ENCODE data around the gene ZNF107. TPM values are rescaled to one million over a fixed set of nuclear protein-coding genes. Genes with fewer than 3 reads are reported as not detected.

The ZNF107 gene
- 9.9 to 11.7 TPM (median 10.3 TPM) in 3 replicates for total RNA-seq

DNA sequence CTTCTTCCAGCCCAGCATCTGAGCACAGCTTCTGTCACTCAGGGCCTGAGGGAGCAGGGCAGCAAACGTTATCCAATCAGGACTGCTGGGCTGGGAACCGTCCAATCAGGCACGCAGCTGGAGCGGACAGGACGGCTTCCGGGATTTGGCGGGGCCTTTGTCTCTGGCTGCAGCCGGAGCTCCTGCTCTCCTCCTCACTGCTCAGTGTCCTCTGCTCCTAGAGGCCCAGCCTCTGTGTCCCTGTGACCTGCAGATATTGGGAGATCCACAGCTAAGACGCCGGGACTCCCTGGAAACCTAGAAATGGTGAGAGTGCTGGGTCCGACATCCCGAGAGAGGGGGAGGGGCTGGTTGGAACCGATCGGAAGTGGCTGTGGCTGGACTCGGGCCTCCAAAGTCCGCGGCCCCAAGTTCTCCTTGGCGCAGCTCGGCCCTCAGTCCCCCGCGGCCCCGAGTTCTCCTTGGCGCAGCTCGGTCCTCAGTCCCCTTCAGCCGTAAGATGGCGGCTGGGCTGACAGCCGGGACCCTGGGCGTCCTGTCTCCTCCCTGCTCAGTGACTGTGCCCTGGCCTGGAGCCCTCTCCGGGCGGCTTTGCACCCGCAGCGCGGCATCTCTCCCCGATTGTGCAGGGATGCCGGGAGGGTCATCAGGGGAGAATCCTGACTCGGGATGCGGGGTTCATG, at the start of gene ZNF107:
Gene ZNF107 (plus strand): TSS at position 154 of the 683 bp plus-strand sequence. CDS start 150 bp downstream, at position 304.
- TF ChIP-seq, protein P1, sequence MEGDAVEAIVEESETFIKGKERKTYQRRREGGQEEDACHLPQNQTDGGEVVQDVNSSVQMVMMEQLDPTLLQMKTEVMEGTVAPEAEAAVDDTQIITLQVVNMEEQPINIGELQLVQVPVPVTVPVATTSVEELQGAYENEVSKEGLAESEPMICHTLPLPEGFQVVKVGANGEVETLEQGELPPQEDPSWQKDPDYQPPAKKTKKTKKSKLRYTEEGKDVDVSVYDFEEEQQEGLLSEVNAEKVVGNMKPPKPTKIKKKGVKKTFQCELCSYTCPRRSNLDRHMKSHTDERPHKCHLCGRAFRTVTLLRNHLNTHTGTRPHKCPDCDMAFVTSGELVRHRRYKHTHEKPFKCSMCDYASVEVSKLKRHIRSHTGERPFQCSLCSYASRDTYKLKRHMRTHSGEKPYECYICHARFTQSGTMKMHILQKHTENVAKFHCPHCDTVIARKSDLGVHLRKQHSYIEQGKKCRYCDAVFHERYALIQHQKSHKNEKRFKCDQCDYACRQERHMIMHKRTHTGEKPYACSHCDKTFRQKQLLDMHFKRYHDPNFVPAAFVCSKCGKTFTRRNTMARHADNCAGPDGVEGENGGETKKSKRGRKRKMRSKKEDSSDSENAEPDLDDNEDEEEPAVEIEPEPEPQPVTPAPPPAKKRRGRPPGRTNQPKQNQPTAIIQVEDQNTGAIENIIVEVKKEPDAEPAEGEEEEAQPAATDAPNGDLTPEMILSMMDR (IDR thresholded peaks at IDR 0.05; ENCODE audit: unreplicated experiment), result no peak
- Mint-ChIP-seq H3K9me3 (peaks cover 6% of the 10 kb centered on the region), H3K27me3 (ENCODE audit: low read depth) (no peaks in the 10 kb centered on the region), H3K27ac (peak within 1 kb of the TSS; percentile 97), H3K4me3 (peak within 1 kb of the TSS; percentile 97), H3K36me3 (peaks cover 11% of the 10 kb centered on the region), H3K4me1 (peaks cover 19% of the 10 kb centered on the region)
- peak; percentile 61 to 85 for DNase-seq (ENCODE audit: low spot score in 2 of 2, unreplicated experiment in 2 of 2)

- TF ChIP-seq, protein P1 (IDR thresholded peaks at IDR 0.05; ENCODE audit: unreplicated experiment), result no peak
- peaks cover 80% of the 10 kb centered on the region for H3K9me3 Mint-ChIP-seq
- no peaks in the 10 kb centered on the region for H3K4me1 Mint-ChIP-seq
- DNase-seq (ENCODE audit: low spot score in 2 of 2, unreplicated experiment in 2 of 2), result no peak
- H3K27me3 Mint-ChIP-seq (ENCODE audit: low read depth), result no peaks in the 10 kb centered on the region
- H3K4me3 Mint-ChIP-seq, result no peak overlapping the region
- peaks cover 4% of the 10 kb centered on the region for H3K36me3 Mint-ChIP-seq
- no peak overlapping the region for H3K27ac Mint-ChIP-seq
Measured at GRCh38 chr7:64618785-64619456, 47.0 kb upstream of the ZNF107 start.

- peaks cover 4% of the 10 kb centered on the region for H3K36me3 Mint-ChIP-seq
- peaks cover 73% of the 10 kb centered on the region for H3K9me3 Mint-ChIP-seq
- no peaks in the 10 kb centered on the region for H3K27me3 Mint-ChIP-seq (ENCODE audit: low read depth)
- no peak for DNase-seq (ENCODE audit: low spot score in 2 of 2, unreplicated experiment in 2 of 2)
- H3K4me1 Mint-ChIP-seq, result no peaks in the 10 kb centered on the region
- no peak overlapping the region for H3K27ac Mint-ChIP-seq
- TF ChIP-seq, protein P1 (IDR thresholded peaks at IDR 0.05; ENCODE audit: unreplicated experiment), result no peak
- no peak overlapping the region for H3K4me3 Mint-ChIP-seq
Measured at GRCh38 chr7:64619705-64620104, 46.2 kb upstream of the ZNF107 start.

GRCh38 chr7:64621656-64622055, 44.3 kb upstream of the ZNF107 start:
- TF ChIP-seq, protein P1 (IDR thresholded peaks at IDR 0.05; ENCODE audit: unreplicated experiment), result no peak
- Mint-ChIP-seq H3K27me3 (ENCODE audit: low read depth) (no peaks in the 10 kb centered on the region), H3K4me1 (no peaks in the 10 kb centered on the region), H3K27ac (no peak overlapping the region), H3K36me3 (peaks cover 4% of the 10 kb centered on the region), H3K4me3 (no peak overlapping the region), H3K9me3 (peaks cover 69% of the 10 kb centered on the region)
- DNase-seq (ENCODE audit: low spot score in 2 of 2, unreplicated experiment in 2 of 2), result no peak

GRCh38 chr7:64625114-64626082, 40.5 kb upstream of the ZNF107 start:
- Mint-ChIP-seq H3K4me3 (no peak overlapping the region), H3K27me3 (ENCODE audit: low read depth) (no peaks in the 10 kb centered on the region), H3K36me3 (no peaks in the 10 kb centered on the region), H3K9me3 (peaks cover 69% of the 10 kb centered on the region), H3K27ac (no peak overlapping the region), H3K4me1 (no peaks in the 10 kb centered on the region)
- no peak for DNase-seq (ENCODE audit: low spot score in 2 of 2, unreplicated experiment in 2 of 2)
- TF ChIP-seq, protein P1 (IDR thresholded peaks at IDR 0.05; ENCODE audit: unreplicated experiment), result peak; percentile 60

Measured in mesothelial cell of epicardium (in vitro differentiated cells).